ENCODE results near the gene MUC15.
"Not testable (repeated sequence)": the region's sequence is repeated elsewhere in the genome, so short reads cannot be mapped to it uniquely, and the experiment has no call there.

Gene MUC15

DNA sequence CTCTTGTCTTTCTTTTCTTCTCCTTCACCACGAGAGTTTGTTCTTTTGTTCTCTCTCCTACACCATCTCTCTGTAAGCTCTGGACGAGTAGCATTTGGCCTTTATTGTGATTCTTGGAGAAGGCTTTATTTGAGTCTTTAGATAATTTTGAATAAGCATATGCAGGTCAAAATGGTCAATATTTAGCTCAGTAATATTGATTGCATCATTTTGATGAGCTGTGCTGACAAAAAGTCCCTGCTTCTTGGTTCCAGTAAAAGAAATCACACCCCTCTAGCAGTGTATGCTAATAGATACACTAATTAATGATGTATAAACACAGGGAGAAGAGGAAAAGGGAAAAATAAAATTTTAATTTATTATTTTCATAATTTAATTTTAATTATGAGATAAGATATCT, 25.8 kb upstream of the MUC15 start:
- H3K27me3 ChIP-seq (replicated peaks; ENCODE audit: control insufficient read depth, insufficient read depth, low read length, poor library complexity, severe bottlenecking): no peaks in the 10 kb centered on the region
- no peak for DNase-seq
- no peak overlapping the region for H3K27ac ChIP-seq (ENCODE audit: insufficient read depth, low read length, poor library complexity, severe bottlenecking)
- H3K4me3 ChIP-seq (ENCODE audit: insufficient read depth, low read depth, low read length, poor library complexity, severe bottlenecking): no peak overlapping the region
- H3K36me3 ChIP-seq (ENCODE audit: control insufficient read depth, insufficient read depth, low read length): no peaks in the 10 kb centered on the region
- no peaks in the 10 kb centered on the region for H3K4me1 ChIP-seq (ENCODE audit: control insufficient read depth, insufficient read depth, low read length, poor library complexity, severe bottlenecking)
- H3K9me3 ChIP-seq (ENCODE audit: control insufficient read depth, low read length): no peaks in the 10 kb centered on the region

GRCh38 chr11:26597049-26597689, 25.1 kb upstream of the MUC15 start:
- H3K4me3 ChIP-seq (ENCODE audit: insufficient read depth, low read depth, low read length, poor library complexity, severe bottlenecking); H3K9me3 ChIP-seq (ENCODE audit: control insufficient read depth, low read length); H3K27me3 ChIP-seq (replicated peaks; ENCODE audit: control insufficient read depth, insufficient read depth, low read length, poor library complexity, severe bottlenecking); H3K36me3 ChIP-seq (ENCODE audit: control insufficient read depth, insufficient read depth, low read length); H3K27ac ChIP-seq (ENCODE audit: insufficient read depth, low read length, poor library complexity, severe bottlenecking); H3K4me1 ChIP-seq (ENCODE audit: control insufficient read depth, insufficient read depth, low read length, poor library complexity, severe bottlenecking); DNase-seq: not testable (repeated sequence)

- H3K36me3 ChIP-seq (ENCODE audit: control insufficient read depth, insufficient read depth, low read length); H3K4me1 ChIP-seq (ENCODE audit: control insufficient read depth, insufficient read depth, low read length, poor library complexity, severe bottlenecking); H3K4me3 ChIP-seq (ENCODE audit: insufficient read depth, low read depth, low read length, poor library complexity, severe bottlenecking); H3K27ac ChIP-seq (ENCODE audit: insufficient read depth, low read length, poor library complexity, severe bottlenecking); H3K27me3 ChIP-seq (replicated peaks; ENCODE audit: control insufficient read depth, insufficient read depth, low read length, poor library complexity, severe bottlenecking); DNase-seq; H3K9me3 ChIP-seq (ENCODE audit: control insufficient read depth, low read length): not testable (repeated sequence)
Observed at GRCh38 chr11:26595207-26595865, 23.3 kb upstream of the MUC15 start.

DNA sequence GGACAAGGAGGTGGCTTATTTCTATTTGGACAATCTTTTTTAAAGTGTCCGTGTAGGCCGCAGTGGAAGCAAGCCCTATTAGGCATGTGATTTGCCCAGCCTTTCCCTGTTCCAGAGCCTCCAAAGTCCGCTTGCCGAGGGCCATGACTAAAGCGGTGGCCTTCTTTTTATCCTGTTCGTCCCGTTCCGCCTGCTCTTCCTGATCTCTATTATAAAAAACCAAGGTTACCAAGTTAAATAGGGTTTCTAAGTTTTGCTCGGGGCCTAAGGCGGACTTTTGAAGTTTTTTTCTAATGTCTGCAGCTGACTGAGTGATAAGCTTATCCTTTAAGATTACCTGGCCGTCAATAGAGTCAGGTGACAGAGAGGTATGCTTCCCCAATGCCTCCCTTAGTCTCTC, 21.6 kb upstream of the MUC15 start:
- no peaks in the 10 kb centered on the region for H3K4me1 ChIP-seq (ENCODE audit: control insufficient read depth, insufficient read depth, low read length, poor library complexity, severe bottlenecking)
- H3K36me3 ChIP-seq (ENCODE audit: control insufficient read depth, insufficient read depth, low read length): no peaks in the 10 kb centered on the region
- H3K4me3 ChIP-seq (ENCODE audit: insufficient read depth, low read depth, low read length, poor library complexity, severe bottlenecking): no peak overlapping the region
- no peaks in the 10 kb centered on the region for H3K9me3 ChIP-seq (ENCODE audit: control insufficient read depth, low read length)
- DNase-seq: no peak
- no peak overlapping the region for H3K27ac ChIP-seq (ENCODE audit: insufficient read depth, low read length, poor library complexity, severe bottlenecking)
- no peaks in the 10 kb centered on the region for H3K27me3 ChIP-seq (replicated peaks; ENCODE audit: control insufficient read depth, insufficient read depth, low read length, poor library complexity, severe bottlenecking)

DNA sequence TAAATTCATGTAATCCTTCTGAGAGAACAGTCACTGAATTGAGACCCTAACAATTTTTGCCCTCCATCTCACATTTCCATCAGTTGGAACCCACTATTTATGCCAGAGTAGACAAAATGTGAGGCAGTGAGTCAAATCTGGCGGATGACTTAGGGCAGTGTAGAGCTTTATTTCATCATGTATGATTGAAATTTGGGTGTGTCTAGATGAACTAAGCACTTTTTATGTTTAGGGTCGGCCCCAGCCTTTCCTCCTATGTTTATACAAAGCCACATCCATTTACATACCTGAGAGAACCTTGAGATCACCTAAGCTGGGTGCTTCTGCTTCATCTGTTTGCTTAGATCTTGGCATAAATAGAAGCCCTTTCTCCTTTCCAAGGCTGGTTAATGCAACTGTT, 15.0 kb upstream of the MUC15 start:
- Histone ChIP-seq H3K9me3 (ENCODE audit: control insufficient read depth, low read length) (no peaks in the 10 kb centered on the region), H3K4me3 (ENCODE audit: insufficient read depth, low read depth, low read length, poor library complexity, severe bottlenecking) (no peak overlapping the region), H3K27me3 (replicated peaks; ENCODE audit: control insufficient read depth, insufficient read depth, low read length, poor library complexity, severe bottlenecking) (no peaks in the 10 kb centered on the region), H3K27ac (ENCODE audit: insufficient read depth, low read length, poor library complexity, severe bottlenecking) (no peak overlapping the region), H3K4me1 (ENCODE audit: control insufficient read depth, insufficient read depth, low read length, poor library complexity, severe bottlenecking) (no peaks in the 10 kb centered on the region), H3K36me3 (ENCODE audit: control insufficient read depth, insufficient read depth, low read length) (no peaks in the 10 kb centered on the region)
- no peak for DNase-seq

GRCh38 chr11:26584818-26585217, 12.8 kb upstream of the MUC15 start:
- DNase-seq: no peak
- Histone ChIP-seq H3K27me3 (replicated peaks; ENCODE audit: control insufficient read depth, insufficient read depth, low read length, poor library complexity, severe bottlenecking) (no peaks in the 10 kb centered on the region), H3K4me3 (ENCODE audit: insufficient read depth, low read depth, low read length, poor library complexity, severe bottlenecking) (no peak overlapping the region), H3K4me1 (ENCODE audit: control insufficient read depth, insufficient read depth, low read length, poor library complexity, severe bottlenecking) (no peaks in the 10 kb centered on the region), H3K9me3 (ENCODE audit: control insufficient read depth, low read length) (no peaks in the 10 kb centered on the region), H3K36me3 (ENCODE audit: control insufficient read depth, insufficient read depth, low read length) (no peaks in the 10 kb centered on the region), H3K27ac (ENCODE audit: insufficient read depth, low read length, poor library complexity, severe bottlenecking) (no peak overlapping the region)

DNA sequence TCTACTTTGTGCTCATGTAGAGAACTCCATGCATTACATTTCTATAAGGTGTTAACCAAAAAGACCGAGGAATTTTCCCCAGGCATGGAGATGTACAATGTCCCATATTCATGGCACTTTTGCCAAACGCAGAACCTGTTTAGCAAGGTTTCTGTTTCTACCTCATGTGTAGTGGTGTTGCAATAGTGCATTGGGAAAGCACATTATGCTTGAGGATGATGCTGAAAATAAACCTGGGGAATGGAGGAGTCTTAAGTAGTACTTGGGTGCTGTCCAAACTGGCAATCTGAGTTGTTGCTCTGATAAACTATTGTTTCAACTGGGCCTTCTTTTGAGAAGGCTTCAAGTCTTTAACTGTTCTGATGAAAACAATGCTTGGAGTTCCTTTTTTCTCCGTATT, 11.5 kb upstream of the MUC15 start:
- H3K4me1 ChIP-seq (ENCODE audit: control insufficient read depth, insufficient read depth, low read length, poor library complexity, severe bottlenecking): no peaks in the 10 kb centered on the region
- DNase-seq: no peak
- no peaks in the 10 kb centered on the region for H3K27me3 ChIP-seq (replicated peaks; ENCODE audit: control insufficient read depth, insufficient read depth, low read length, poor library complexity, severe bottlenecking)
- H3K4me3 ChIP-seq (ENCODE audit: insufficient read depth, low read depth, low read length, poor library complexity, severe bottlenecking): no peak overlapping the region
- H3K27ac ChIP-seq (ENCODE audit: insufficient read depth, low read length, poor library complexity, severe bottlenecking): no peak overlapping the region
- H3K36me3 ChIP-seq (ENCODE audit: control insufficient read depth, insufficient read depth, low read length): no peaks in the 10 kb centered on the region
- no peaks in the 10 kb centered on the region for H3K9me3 ChIP-seq (ENCODE audit: control insufficient read depth, low read length)

GRCh38 chr11:26580929-26581328, 8.9 kb upstream of the MUC15 start:
- Histone ChIP-seq H3K9me3 (ENCODE audit: control insufficient read depth, low read length) (no peaks in the 10 kb centered on the region), H3K4me1 (ENCODE audit: control insufficient read depth, insufficient read depth, low read length, poor library complexity, severe bottlenecking) (no peaks in the 10 kb centered on the region), H3K27ac (ENCODE audit: insufficient read depth, low read length, poor library complexity, severe bottlenecking) (no peak overlapping the region), H3K36me3 (ENCODE audit: control insufficient read depth, insufficient read depth, low read length) (no peaks in the 10 kb centered on the region), H3K4me3 (ENCODE audit: insufficient read depth, low read depth, low read length, poor library complexity, severe bottlenecking) (no peak overlapping the region), H3K27me3 (replicated peaks; ENCODE audit: control insufficient read depth, insufficient read depth, low read length, poor library complexity, severe bottlenecking) (no peaks in the 10 kb centered on the region)
- no peak for DNase-seq

DNA sequence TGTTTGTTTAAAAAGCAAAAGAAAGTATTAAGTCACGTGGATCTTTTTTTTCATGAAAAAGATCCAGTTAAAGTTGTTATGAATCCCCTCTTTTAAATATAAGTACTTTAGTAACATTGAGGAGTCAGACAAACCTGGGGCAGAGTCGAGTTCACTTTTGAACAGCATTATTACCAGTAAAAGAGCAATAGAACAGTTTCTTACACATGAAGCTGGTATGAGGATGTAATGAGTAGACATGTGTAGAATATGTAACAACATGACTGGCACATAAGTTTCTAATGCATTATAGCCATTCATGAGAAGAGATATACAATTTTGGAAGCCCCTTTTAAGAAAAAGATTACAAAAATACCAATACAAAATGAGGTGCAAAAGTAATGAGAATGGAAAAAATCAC, 7.6 kb upstream of the MUC15 start:
- DNase-seq: no peak
- H3K36me3 ChIP-seq (ENCODE audit: control insufficient read depth, insufficient read depth, low read length): no peaks in the 10 kb centered on the region
- H3K9me3 ChIP-seq (ENCODE audit: control insufficient read depth, low read length): no peaks in the 10 kb centered on the region
- no peaks in the 10 kb centered on the region for H3K27me3 ChIP-seq (replicated peaks; ENCODE audit: control insufficient read depth, insufficient read depth, low read length, poor library complexity, severe bottlenecking)
- H3K4me1 ChIP-seq (ENCODE audit: control insufficient read depth, insufficient read depth, low read length, poor library complexity, severe bottlenecking): no peaks in the 10 kb centered on the region
- H3K27ac ChIP-seq (ENCODE audit: insufficient read depth, low read length, poor library complexity, severe bottlenecking): no peak overlapping the region
- H3K4me3 ChIP-seq (ENCODE audit: insufficient read depth, low read depth, low read length, poor library complexity, severe bottlenecking): no peak overlapping the region

DNA sequence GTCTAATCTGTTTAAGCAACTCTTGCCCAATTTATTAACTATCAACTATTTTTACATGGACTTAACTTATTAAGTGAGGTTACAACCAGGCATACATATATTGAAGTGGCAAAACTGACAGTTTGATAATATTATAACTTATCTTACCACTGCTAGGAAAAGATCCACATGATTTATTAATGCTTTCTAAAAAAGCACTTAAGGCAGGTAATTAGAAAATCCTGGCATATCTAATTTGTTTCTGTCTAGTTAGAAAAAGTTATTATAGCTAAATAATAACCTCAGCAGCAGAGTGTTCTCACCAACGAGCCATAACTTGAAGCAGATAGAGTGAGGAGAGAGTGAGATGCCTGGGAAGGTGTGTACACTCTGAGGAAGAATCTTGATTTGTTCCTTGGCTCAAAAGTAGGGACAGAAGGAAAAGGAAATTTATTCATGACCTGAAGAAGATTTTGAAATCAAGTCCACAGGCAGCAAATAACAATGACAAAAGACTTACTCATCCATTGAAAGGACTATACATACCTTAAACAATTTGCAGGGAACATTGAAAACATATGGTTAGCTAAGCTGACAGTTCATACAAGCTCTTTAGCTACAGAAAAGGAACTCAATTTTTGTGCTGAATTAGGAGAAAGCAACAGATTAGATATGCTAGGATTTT, 7.1 kb upstream of the MUC15 start:
- Histone ChIP-seq H3K9me3 (ENCODE audit: control insufficient read depth, low read length) (no peaks in the 10 kb centered on the region), H3K4me1 (ENCODE audit: control insufficient read depth, insufficient read depth, low read length, poor library complexity, severe bottlenecking) (no peaks in the 10 kb centered on the region), H3K27me3 (replicated peaks; ENCODE audit: control insufficient read depth, insufficient read depth, low read length, poor library complexity, severe bottlenecking) (no peaks in the 10 kb centered on the region), H3K4me3 (ENCODE audit: insufficient read depth, low read depth, low read length, poor library complexity, severe bottlenecking) (no peak overlapping the region), H3K36me3 (ENCODE audit: control insufficient read depth, insufficient read depth, low read length) (no peaks in the 10 kb centered on the region), H3K27ac (ENCODE audit: insufficient read depth, low read length, poor library complexity, severe bottlenecking) (no peak overlapping the region)
- no peak for DNase-seq
